Neural crest cell (in vitro differentiated cells): Measurements from ENCODE around the gene MTCL1. TPM values are rescaled to one million over a fixed set of nuclear protein-coding genes. Genes with fewer than 3 reads are reported as not detected.
A peak's percentile ranks its signal among the peaks of the same experiment; 100 is the strongest.

Experiments used
- DNase-seq: peaks from one replicate; pipeline ENCODE4 v3.0.0; 2021; ENCODE audit warnings: low read depth, mixed read lengths, low spot score
- H3K27ac Mint-ChIP-seq: one replicate; pipeline ENCODE4 v1.8.0; 2021; ENCODE audit warnings: mild to moderate bottlenecking, mixed read lengths; ENCODE audit not compliant: unreplicated experiment
- H3K27me3 Mint-ChIP-seq: 2 replicates; pipeline ENCODE4 v1.8.0; 2021; ENCODE audit warnings: low read depth, mild to moderate bottlenecking, mixed read lengths
- H3K36me3 Mint-ChIP-seq: 2 replicates; pipeline ENCODE4 v1.8.0; 2021; ENCODE audit warnings: low read depth, mild to moderate bottlenecking, mixed read lengths
- H3K4me1 Mint-ChIP-seq: 2 replicates; pipeline ENCODE4 v1.8.0; 2021; ENCODE audit warnings: mixed read lengths
- H3K4me3 Mint-ChIP-seq: one replicate; pipeline ENCODE4 v1.8.0; 2021; ENCODE audit warnings: mild to moderate bottlenecking, mixed read lengths
- H3K9me3 Mint-ChIP-seq: 2 replicates; pipeline ENCODE4 v1.8.0; 2021; ENCODE audit warnings: mixed read lengths
- CTCF ChIP-seq: fragments of 200-600 bp; sonication (generic); conservative IDR thresholded peaks from 2 replicates; pipeline ENCODE4 v1.5.0; 2021; ENCODE audit warnings: antibody characterized with exemption, mild to moderate bottlenecking
- total RNA-seq: library from RNA; stranded (reverse); gene quantifications from 2 replicates; pipeline ENCODE4 v1.2.1, GENCODE V29; 2021

The MTCL1 gene
- total RNA-seq, 1 donor from 2014 or later, result 17.8 TPM

- no peak for DNase-seq
- H3K36me3 Mint-ChIP-seq, result no peaks in the 10 kb centered on the region
- H3K27ac Mint-ChIP-seq, result no peak overlapping the region
- H3K9me3 Mint-ChIP-seq, result no peaks in the 10 kb centered on the region
- no peak overlapping the region for H3K4me3 Mint-ChIP-seq
- no peak for TF ChIP-seq CTCF
- H3K27me3 Mint-ChIP-seq, result no peaks in the 10 kb centered on the region
- H3K4me1 Mint-ChIP-seq, result peaks cover 26% of the 10 kb centered on the region
Measured at GRCh38 chr18:8800876-8801262, 95.5 kb downstream of the MTCL1 start.

GRCh38 chr18:8801263-8801901 is 96.0 kb downstream of the MTCL1 start:
- H3K9me3 Mint-ChIP-seq, result no peaks in the 10 kb centered on the region
- H3K4me3 Mint-ChIP-seq, result no peak overlapping the region
- peak overlapping the region; percentile 60 for H3K27ac Mint-ChIP-seq
- H3K36me3 Mint-ChIP-seq, result no peaks in the 10 kb centered on the region
- H3K27me3 Mint-ChIP-seq, result no peaks in the 10 kb centered on the region
- peaks cover 21% of the 10 kb centered on the region for H3K4me1 Mint-ChIP-seq
- DNase-seq, result no peak
- no peak for TF ChIP-seq CTCF

GRCh38 chr18:8802017-8802672 is 96.8 kb downstream of the MTCL1 start:
- DNase-seq, result no peak
- TF ChIP-seq CTCF, result no peak
- Mint-ChIP-seq H3K9me3 (no peaks in the 10 kb centered on the region), H3K36me3 (no peaks in the 10 kb centered on the region), H3K27ac (peak overlapping the region; percentile 27), H3K4me3 (no peak overlapping the region), H3K4me1 (peaks cover 13% of the 10 kb centered on the region), H3K27me3 (no peaks in the 10 kb centered on the region)

- no peak for TF ChIP-seq CTCF
- DNase-seq, result no peak
- Mint-ChIP-seq H3K27me3 (no peaks in the 10 kb centered on the region), H3K9me3 (no peaks in the 10 kb centered on the region), H3K36me3 (no peaks in the 10 kb centered on the region), H3K27ac (no peak overlapping the region), H3K4me1 (peaks cover 9% of the 10 kb centered on the region), H3K4me3 (no peak overlapping the region)
Measured at GRCh38 chr18:8803063-8803795, 97.9 kb downstream of the MTCL1 start.

- H3K27ac Mint-ChIP-seq, result no peak overlapping the region
- peaks cover 9% of the 10 kb centered on the region for H3K4me1 Mint-ChIP-seq
- H3K36me3 Mint-ChIP-seq, result peaks cover 2% of the 10 kb centered on the region
- no peak for DNase-seq
- H3K4me3 Mint-ChIP-seq, result no peak overlapping the region
- TF ChIP-seq CTCF, result no peak
- no peaks in the 10 kb centered on the region for H3K27me3 Mint-ChIP-seq
- H3K9me3 Mint-ChIP-seq, result no peaks in the 10 kb centered on the region
Measured at GRCh38 chr18:8803957-8804356, 98.6 kb downstream of the MTCL1 start.
